Globus pallidus (tissue), 1 donor: ENCODE measurements around the gene AUH.

Source experiments
- DNase-seq: peaks from one replicate; pipeline ENCODE4 v3.0.0-alpha.2; 2015; ENCODE audit warnings: low spot score

Gene AUH

GRCh38 chr9:91164724-91165520, 196.8 kb downstream of the AUH start:
- DNase-seq = peak; percentile 46
